GM06990 (cell line): ENCODE measurements around the gene B4GALNT1.
A peak's percentile ranks its signal among the peaks of the same experiment; 100 is the strongest.

Experiments used
- DNase-seq: peaks from one replicate; pipeline ENCODE4 v3.0.0-alpha.2; 2011; ENCODE audit not compliant: insufficient read length; ENCODE audit errors: extremely low read depth
- H3K27me3 ChIP-seq: replicated peaks from 2 replicates; pipeline ENCODE4 v1.6.0; 2011; ENCODE audit warnings: low read length; ENCODE audit not compliant: control insufficient read depth, insufficient read depth
- H3K36me3 ChIP-seq: 2 replicates; pipeline ENCODE4 v1.5.1; 2011; ENCODE audit warnings: low read length; ENCODE audit not compliant: control insufficient read depth, insufficient read depth
- H3K4me3 ChIP-seq: replicated peaks from 2 replicates; pipeline ENCODE4 v1.5.1; 2011; ENCODE audit warnings: low read depth, mild to moderate bottlenecking, control low read depth, low read length
- TF ChIP-seq, protein P1 (sequence below): IDR thresholded peaks from 2 replicates; pipeline ENCODE4 v1.5.1; 2011; ENCODE audit warnings: low read length, control low read depth, mild to moderate bottlenecking, inconsistent platforms; ENCODE audit not compliant: insufficient read depth, poor library complexity, severe bottlenecking

The B4GALNT1 gene

DNA sequence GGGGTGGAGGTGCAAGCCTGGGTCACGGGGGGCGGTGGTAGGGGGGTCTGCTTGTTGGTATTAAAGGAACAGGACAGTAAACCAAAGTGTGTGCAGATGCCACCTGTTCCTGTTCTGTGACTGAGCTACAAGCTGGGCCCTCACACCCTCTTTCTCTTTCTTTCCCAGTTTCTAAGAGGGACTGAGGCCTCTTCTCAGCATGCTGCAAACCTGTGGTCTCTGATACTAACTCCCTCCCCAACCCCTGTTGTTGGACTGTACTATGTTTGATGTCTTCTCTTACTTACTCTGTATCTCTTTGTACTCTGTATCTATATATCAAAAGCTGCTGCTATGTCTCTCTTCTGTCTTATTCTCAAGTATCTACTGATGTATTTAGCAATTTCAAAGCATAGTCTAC is 49.0 kb downstream of the B4GALNT1 start:
- TF ChIP-seq, protein P1, sequence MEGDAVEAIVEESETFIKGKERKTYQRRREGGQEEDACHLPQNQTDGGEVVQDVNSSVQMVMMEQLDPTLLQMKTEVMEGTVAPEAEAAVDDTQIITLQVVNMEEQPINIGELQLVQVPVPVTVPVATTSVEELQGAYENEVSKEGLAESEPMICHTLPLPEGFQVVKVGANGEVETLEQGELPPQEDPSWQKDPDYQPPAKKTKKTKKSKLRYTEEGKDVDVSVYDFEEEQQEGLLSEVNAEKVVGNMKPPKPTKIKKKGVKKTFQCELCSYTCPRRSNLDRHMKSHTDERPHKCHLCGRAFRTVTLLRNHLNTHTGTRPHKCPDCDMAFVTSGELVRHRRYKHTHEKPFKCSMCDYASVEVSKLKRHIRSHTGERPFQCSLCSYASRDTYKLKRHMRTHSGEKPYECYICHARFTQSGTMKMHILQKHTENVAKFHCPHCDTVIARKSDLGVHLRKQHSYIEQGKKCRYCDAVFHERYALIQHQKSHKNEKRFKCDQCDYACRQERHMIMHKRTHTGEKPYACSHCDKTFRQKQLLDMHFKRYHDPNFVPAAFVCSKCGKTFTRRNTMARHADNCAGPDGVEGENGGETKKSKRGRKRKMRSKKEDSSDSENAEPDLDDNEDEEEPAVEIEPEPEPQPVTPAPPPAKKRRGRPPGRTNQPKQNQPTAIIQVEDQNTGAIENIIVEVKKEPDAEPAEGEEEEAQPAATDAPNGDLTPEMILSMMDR = no peak
- no peaks in the 10 kb centered on the region; the same call in 1 of the 2 replicates for H3K27me3 ChIP-seq
- H3K36me3 ChIP-seq = no peaks in the 10 kb centered on the region
- H3K4me3 ChIP-seq = no peak overlapping the region
- no peak for DNase-seq

DNA sequence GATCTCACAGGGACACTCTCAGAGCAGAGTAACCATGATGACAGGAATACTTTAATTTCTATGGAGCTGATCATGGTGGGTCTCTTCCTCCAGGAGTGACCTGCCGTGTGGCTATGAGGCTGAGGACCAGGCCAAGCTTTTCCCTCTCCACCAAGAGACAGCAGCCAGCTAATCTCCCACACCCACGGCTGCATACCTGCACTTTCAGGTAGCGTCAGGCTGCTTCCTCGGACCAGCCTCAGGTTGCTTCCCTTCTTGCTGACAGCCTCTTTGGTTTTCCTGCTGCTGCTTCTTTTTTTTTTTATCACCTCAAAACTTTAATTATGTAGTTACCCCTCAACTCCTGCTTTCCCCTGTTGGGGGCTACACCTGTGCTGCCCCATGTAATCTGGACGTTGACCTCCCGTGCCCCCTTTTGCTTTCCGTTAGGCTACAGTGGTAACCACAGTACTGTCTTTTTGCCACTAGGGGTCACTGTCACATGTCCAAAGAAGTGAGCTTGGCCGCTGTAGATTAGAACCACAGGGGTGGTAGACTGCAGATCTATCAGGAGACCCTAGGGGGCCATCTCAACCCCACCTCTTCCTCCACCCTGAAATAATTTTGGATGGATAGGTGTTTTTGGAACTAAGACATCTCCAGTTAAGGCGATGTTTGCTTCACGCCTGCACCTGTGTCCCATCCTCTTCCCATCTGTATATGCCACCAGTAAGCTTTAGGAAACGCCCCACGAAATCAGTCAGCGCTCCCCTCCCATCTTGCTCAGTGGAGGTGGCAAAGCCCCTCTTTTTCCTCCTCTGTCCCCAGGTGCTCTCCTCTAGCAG is 49.8 kb downstream of the B4GALNT1 start:
- Histone ChIP-seq H3K27me3 (no peaks in the 10 kb centered on the region; the same call in 1 of the 2 replicates), H3K4me3 (no peak overlapping the region), H3K36me3 (no peaks in the 10 kb centered on the region)
- TF ChIP-seq, protein P1 = peak; percentile 93
- peak; percentile 24 for DNase-seq

DNA sequence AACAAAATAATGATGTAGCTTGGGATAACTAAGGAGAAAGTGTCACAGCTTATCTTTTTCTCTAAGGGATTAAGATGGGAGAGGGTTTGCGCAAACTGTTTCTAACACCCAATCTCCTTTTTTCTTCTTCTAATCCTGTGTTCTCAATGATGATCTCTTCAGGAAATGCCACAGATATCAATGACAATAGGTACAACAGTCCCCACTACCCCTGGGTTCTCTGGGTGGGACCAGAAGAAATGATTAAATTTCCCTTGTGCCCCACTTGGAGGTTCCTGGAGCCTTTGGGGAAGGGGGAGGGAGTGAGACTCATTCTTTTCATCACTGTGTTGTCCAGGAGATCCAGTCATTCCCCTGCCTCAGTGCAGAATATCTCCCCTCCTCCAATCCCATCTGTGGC is 50.6 kb downstream of the B4GALNT1 start:
- TF ChIP-seq, protein P1 = no peak
- no peak for DNase-seq
- Histone ChIP-seq H3K27me3 (no peaks in the 10 kb centered on the region; the same call in 1 of the 2 replicates), H3K36me3 (no peaks in the 10 kb centered on the region), H3K4me3 (no peak overlapping the region)

DNA sequence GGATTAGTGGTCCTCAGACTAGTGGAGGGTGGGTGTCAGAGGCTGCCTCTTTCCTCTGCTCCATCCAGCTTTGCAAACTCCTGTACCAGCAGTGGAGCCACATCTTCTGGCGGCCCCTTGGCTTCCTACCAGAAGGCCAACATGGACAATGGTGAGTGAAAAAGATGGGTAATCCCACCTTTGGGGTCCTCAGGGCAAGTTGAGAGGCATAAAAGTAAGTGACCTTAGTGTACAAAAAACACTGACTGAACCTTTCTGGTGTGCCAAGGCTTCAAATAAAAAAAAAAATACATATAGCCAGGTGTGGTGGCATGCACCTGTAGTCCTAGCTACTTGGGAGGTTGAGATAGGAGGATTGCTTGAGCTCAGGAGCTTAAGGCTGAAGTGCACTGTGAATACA is 51.2 kb downstream of the B4GALNT1 start:
- no peak for DNase-seq
- Histone ChIP-seq H3K36me3 (no peaks in the 10 kb centered on the region), H3K4me3 (no peak overlapping the region), H3K27me3 (no peaks in the 10 kb centered on the region; the same call in 1 of the 2 replicates)
- TF ChIP-seq, protein P1 = no peak

DNA sequence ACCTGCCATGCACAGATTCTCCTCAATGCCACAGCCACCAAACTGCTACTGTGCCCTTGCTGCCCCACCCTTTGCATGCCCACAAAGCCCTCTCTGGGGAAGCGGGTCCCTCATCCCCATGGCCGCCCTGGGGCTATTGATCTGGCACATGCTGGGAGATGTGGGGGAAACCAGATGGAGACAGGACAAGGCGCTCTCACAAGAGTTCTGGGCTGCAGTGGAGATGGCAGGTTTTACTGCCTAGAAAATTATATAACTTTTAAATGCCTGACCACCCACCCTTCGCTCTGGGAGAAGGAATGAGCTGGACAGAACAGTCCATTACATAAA is 52.6 kb downstream of the B4GALNT1 start:
- no peaks in the 10 kb centered on the region for H3K36me3 ChIP-seq
- TF ChIP-seq, protein P1 = no peak

More for the DNA sequence above, 52.6 kb downstream of the B4GALNT1 start:
- Histone ChIP-seq H3K27me3 (no peaks in the 10 kb centered on the region; the same call in 1 of the 2 replicates), H3K4me3 (no peak overlapping the region)
- no peak for DNase-seq
